NCI-H526 treated with DMSO at 0.1 percent for 48 hours (cell line): ENCODE results near the gene KLRC1.
A peak's percentile ranks its signal among the peaks of the same experiment; 100 is the strongest.
"Not testable (repeated sequence)": the region's sequence is repeated elsewhere in the genome, so short reads cannot be mapped to it uniquely, and the experiment has no call there.

ENCODE experiments used
- DNase-seq: peaks from one replicate; lab custom pipeline; 2025; lab: John Stamatoyannopoulos, UW

KLRC1 gene

DNA sequence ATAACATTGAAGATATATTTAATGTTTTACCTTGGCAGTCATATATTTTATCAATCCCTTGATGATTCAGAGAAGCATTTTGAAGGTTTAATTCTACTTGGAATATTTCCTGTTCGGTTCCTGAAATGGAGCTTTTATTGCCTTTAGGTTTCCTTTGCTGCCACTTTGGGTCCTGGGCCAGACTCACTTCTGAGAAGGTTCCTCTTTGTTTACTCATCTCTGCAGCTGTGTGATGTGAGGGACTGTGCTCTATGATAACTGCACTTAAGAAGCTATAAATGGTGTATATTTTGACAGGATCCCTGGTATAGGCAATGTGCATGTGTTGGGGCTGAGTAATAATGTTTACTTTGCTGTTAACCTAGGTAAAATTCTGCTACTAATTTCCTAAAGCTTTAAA, 32.8 kb downstream of the KLRC1 start, which contains the start of gene KLRC3:
KLRC3 (minus strand) TSS at position 262 of the 400 bp plus-strand sequence; CDS start at position 217, 45 bp downstream.
- not testable (repeated sequence) for DNase-seq

DNA sequence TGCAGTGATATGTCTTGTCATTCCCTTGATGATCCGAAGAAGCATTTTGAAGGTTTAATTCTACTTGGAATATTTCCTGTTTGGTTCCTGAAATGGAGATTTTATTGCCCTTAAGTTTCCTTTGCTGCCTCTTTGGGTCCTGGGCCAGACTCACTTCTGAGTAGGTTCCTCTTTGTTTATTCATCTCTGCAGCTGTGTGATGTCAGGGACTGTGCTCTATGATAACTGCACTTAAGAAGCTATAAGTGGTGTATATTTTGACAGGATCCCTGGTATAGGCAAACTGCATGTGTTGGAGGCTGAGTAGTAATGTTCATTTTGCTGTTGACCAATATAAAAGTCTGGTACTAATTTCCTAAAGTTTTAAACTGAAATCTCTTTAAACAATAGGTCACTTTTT, 43.8 kb downstream of the KLRC1 start, which contains the start of gene KLRC4:
KLRC4 (minus strand) TSS at position 366 of the 400 bp plus-strand sequence; CDS start at position 184, 182 bp downstream.
- peak; percentile 27 for DNase-seq

DNA sequence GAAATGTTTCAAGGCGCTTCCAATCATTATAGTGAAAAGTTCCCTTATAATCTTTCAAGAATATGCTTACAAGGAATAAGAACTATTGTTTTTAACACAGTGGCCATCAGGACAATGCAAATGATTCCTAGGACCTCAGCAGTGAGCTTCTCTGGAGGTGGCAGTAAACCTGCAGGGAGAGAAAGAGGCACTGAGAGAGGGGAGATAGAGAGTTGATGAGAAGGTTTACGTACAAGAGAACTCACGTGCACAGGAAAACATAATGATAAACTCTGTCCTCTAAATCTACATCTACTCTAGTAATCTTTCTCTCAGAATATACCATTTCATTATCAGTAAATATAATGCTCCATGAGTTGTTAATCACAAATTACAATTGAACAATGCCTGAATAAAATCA, 44.3 kb downstream of the KLRC1 start:
- DNase-seq, result no peak

DNA sequence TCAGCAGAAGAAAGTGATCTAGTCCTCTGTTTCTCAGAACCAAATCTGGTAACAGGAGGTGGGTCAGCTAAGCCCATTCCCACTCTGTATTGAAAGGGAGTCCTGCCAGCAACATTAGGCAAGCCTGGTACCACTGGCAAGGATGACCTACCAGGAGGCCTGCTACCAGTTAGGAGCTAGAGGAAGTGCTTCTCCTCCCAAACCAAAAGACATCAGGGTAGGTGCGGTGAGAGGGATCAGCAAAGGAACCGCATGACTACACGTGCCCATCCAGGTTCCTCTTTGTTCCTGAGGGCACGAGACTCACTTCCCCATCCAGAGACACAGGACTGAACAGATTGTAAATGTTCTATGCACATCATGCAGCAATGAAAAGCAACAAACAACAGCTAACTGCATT, 46.5 kb downstream of the KLRC1 start:
- no peak for DNase-seq

DNA sequence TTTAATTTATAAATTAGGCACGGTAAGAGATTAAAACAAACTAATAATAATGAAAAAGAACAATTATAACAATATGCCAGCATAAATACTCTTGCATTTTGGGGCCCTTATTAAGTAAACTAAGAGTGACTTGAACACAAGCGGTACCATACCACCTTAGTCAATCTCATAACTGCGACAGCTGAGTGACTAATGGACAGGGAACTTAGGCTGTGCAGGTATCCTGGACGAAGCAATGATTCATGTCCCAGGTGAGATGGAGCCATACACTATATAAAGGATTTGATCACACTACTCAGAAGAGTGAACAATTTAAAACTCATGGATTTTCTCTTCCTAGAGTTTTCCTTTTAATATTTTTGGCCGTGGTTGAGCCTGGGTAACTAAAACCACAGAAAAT, 47.9 kb downstream of the KLRC1 start:
- DNase-seq, result no peak

DNA sequence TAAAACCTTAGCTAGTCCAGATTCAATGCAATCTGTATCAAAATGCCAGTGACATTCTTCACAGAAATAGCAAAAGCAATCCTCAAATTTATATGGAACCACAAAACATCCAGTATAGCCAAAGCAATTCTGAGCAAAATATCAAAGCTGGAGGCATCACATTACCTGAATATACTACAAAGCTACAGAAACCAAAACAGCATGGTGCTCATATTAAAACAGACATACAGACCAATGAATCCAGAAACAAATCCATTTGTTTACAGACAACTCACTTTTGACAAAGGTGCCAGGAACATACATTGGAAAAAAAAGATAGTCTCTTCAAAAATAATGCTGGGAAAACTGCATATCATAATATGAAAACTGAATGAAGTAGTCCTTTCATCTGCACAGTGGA, 48.4 kb downstream of the KLRC1 start:
- no peak for DNase-seq

DNA sequence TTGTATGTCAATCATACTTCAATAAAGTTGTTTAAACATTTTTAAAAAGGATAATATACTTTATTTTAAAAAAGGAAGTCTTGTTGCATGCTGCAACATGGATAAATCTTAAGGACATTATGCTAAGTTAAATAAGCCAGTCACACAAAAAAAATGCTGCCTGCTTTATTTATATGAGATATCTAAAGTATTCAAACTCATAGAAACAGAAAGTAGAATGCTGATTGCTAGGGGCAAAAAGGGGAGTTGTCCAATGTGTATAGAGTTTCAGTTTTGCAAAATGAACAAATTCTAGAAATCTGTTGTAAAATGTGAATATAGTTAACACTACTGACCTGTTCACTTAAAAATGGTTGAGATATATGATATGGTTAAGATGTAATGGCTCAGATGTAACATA, 52.3 kb downstream of the KLRC1 start:
- DNase-seq, result no peak

DNA sequence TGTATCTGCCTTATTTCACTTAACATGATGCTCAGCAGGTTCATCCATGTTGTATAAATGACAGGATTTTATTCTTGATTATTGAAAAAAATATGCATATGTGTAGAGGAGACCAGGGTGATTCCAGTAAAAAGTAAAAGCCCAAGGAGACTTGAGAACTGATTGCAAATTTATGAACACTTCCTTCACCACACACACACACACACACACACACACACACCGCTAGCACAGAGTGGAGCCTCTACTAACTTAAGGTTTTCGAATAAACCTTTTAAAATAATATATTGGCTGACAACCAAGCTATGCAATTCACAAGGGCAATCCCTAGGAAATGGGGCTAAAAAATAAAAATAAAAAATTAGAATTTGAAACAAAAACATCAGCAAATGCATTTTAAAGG, 55.0 kb downstream of the KLRC1 start:
- DNase-seq, result no peak

DNA sequence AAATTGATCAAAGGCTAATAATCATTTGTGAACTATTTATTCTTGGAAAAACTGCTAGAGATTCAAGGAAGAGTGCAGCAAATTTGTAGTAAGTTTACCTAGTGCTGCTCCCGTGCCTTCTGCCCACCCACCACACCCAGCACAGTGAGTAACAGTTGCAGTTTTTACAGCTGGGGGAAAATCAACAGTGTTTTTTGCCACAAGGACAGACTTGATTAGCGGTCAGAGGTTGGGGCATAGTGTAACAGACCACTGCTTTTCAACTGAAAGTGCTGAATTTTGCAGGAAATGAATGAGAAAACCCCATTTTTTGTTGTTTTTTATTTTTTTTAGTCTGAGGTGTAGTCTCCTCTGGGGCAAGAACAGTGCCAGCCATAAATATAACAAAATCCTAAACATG, 55.9 kb downstream of the KLRC1 start:
- no peak for DNase-seq

DNA sequence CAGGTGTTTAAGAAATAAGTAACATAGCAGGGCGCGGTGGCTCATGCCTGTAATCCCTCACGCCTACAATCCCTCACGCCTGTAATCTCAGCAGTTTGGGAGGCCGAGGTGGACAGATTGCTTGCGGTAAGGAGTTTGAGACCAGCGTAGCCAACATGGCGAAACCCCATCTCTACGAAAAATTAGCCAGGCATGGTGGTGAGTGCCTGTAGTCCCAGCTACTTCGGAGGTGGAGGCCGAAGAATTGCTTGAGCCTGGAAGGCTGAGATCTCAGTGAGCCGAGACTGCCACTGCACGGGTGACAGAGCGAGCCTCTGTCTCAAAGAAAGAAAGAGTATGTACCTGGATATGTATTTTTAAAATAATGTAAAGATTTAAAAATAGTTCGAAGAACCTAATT, 57.0 kb downstream of the KLRC1 start:
- not testable (repeated sequence) for DNase-seq
